Erythroblast (primary cell): ENCODE measurements around the gene CDC42BPB.

Experiments
- GATA1 ChIP-seq: IDR thresholded peaks from 2 replicates; pipeline ENCODE4 v1.6.1; 2011; ENCODE audit warnings: low read depth, mild to moderate bottlenecking, control low read depth, low read length, moderate library complexity
- POLR2A ChIP-seq: IDR thresholded peaks from 2 replicates; pipeline ENCODE4 v1.6.1; 2011; ENCODE audit warnings: mild to moderate bottlenecking, low read length

DNA sequence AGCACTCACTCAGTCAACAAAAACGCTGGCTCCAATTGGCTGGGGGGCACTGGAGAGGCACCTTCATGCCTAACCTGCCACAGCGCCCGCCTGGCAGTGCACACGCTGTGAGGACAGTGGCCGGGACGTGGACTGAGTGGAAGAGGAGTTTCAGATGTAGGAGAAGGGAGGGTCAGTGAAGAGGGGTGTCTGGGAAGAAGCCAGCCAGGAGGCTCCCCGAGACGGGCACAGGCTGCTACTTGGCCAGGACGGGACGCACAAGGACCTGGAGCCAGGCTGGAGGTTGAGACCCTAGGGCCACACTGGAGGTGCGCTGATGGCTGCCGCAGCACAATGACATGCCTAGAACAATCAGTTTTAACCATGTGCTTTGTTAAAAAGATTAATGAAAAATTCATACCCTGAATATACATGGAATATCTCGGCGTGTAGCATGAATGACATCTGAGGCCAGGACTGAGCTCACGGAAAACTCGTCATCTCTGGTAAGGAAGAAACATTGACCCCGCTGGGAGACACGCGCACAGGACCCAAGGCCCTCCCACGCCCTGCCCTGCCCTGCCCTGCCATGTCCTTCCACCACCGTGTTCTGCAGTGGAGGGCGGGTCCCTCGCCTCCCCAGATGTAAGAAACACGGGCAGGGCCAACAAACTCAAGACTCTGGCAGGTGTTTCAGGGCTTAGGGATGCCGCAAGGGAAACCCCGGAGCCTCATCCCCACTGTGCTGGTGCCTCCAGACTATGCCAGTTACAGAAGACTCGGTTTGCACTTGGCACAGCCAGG lies 109.8 kb downstream of the CDC42BPB start:
- TF ChIP-seq POLR2A (no peak), GATA1 (no peak)
